Heart left ventricle (tissue), 16 donors: ENCODE results near the gene SERPINA9. TPM values are rescaled to one million over a fixed set of nuclear protein-coding genes. Genes with fewer than 3 reads are reported as not detected.

Experiments used
- ATAC-seq, 4 donors: fragments of 200-7000 bp; cut with Tn5 transposase; one replicate each; pipeline ENCODE4 v1.9.1; 2020 to 2022; ENCODE audit warnings: moderate library complexity in 4 of 4, mild to moderate bottlenecking in 3 of 4, moderate number of reproducible peaks in 1 of 4
- DNase-seq, 5 donors: peaks; one replicate each; pipeline ENCODE4 v3.0.0-alpha.2; 2020
- H3K27ac ChIP-seq, 12 donors: fragments of 200-600 bp; sonication (generic) in 4 of 12; one replicate each; pipeline versions ENCODE4 v1.5.0 to v1.8.0; 2016 to 2022; ENCODE audit warnings: mild to moderate bottlenecking in 2 of 12
- H3K27me3 ChIP-seq, 9 donors: fragments of 200-600 bp; sonication (generic) in 2 of 9; one replicate each; pipeline versions ENCODE4 v1.5.1 to v1.8.0; 2016 to 2022; ENCODE audit warnings: mild to moderate bottlenecking in 3 of 9
- H3K36me3 ChIP-seq, 9 donors: fragments of 200-600 bp; sonication (generic) in 2 of 9; one replicate each; pipeline versions ENCODE4 v1.5.0 to v1.8.0; 2018 to 2022; ENCODE audit warnings: mild to moderate bottlenecking in 2 of 9
- H3K4me1 ChIP-seq, 12 donors: fragments of 200-600 bp; sonication (generic) in 4 of 12; one replicate each; pipeline versions ENCODE4 v1.5.0 to v1.8.0; 2016 to 2022; ENCODE audit warnings: mild to moderate bottlenecking in 3 of 12
- H3K4me3 ChIP-seq, 12 donors: fragments of 200-600 bp; sonication (generic) in 4 of 12; one replicate each; pipeline versions ENCODE4 v1.5.0 to v1.8.0; 2017 to 2022; ENCODE audit warnings: mild to moderate bottlenecking in 9 of 12, moderate library complexity in 4 of 12
- H3K9me3 ChIP-seq, 12 donors: fragments of 200-600 bp; sonication (generic) in 4 of 12; one replicate each; pipeline versions ENCODE4 v1.5.0 to v1.8.0; 2016 to 2022; ENCODE audit warnings: mild to moderate bottlenecking in 1 of 12
- POLR2A ChIP-seq, 2 donors: fragments of 450-650 bp; IDR thresholded peaks; one replicate each; pipeline ENCODE4 v1.6.1; 2017; ENCODE audit warnings: antibody characterized with exemption in 2 of 2, mild to moderate bottlenecking in 2 of 2, moderate library complexity in 2 of 2
- WGBS, 4 donors: extraction: QIAGEN DNeasy Blood & Tissue Kit in 2 of 4; methylation state at CpG; one replicate each; pipeline versions ENCODE4 v1.1.5 to v1.1.7; 2013 to 2018; 5-methylcytosine and 5-hydroxymethylcytosine counted together
- intact Hi-C, 10 donors: fragments of 100-400 bp; cut with DNase I; formaldehyde crosslinking; loops; one replicate each; pipeline versions ENCODE4 v1.11.1 to v1.14.2; 2022
- polyA plus RNA-seq, 2 donors: library from polyadenylated mRNA; stranded (reverse); fragments of 200-250 nt; gene quantifications; one replicate each; pipeline ENCODE4 v1.2.3, GENCODE V29; 2013
- total RNA-seq, 9 donors: library from RNA; depleted of rRNA in 2 of 9; stranded (reverse); fragments of >200 nt in 2 of 9; fragmentation: NEBNext Ultra II Directional in 3 of 9; extraction: Animal tissue kit (Norgen Biotek cat#: 25700) in 3 of 9; gene quantifications; one replicate each; pipeline versions ENCODE4 v1.1.0 to v1.2.4, GENCODE V29; 2016 to 2023
- TF ChIP-seq, protein P1 (sequence below), 12 donors: fragments of 200-600 bp; sonication (generic) in 4 of 12; IDR thresholded peaks; one replicate each; pipeline versions ENCODE4 v1.5.0 to v1.8.0; 2018 to 2022; ENCODE audit warnings: antibody characterized with exemption in 12 of 12, mild to moderate bottlenecking in 5 of 12
- donor health status: ischemic (EF 13 %, LVEDD 7.1; RV severe dilation, severe dysfunction).
- donor health status: healthy with polysubstance abuse.
- donor health status: DM: no; HTN: yes; CAD: no.
- donor health status: DM: no; HTN: no; CAD: no.
- donor health status: ischemic (EF 25% LVEDD 6.9; RV normal size, moderate dysfunction).
- donor health status: ischemic (EF 25% LVEDD 5.7; RV mildly dilated, moderate dysfunction).
- donor health status: healthy.
- donor health status: DM: yes; HTN: yes; CAD: no.
- donor health status: ischemic (EF 35%, LVEDD 5.7; RV mildly dilated, moderate dysfunction).
- donor health status: nonischemic (EF 11% LVEDD 7.7; RV severe dilation, severe dysfunction).
- donor health status: DM: yes; HTN: yes; CAD: no.
- donor health status: PGD.
- donor health status: ischemic (EF 29% LVEDD 5.4; RV normal size, mild dysfunction).
- donor health status: nonischemic (EF 23%, LVEDD 6.1; RV moderate dilation, normal function).

Gene SERPINA9
- total and polyA plus RNA-seq, 11 donors: not detected

DNA sequence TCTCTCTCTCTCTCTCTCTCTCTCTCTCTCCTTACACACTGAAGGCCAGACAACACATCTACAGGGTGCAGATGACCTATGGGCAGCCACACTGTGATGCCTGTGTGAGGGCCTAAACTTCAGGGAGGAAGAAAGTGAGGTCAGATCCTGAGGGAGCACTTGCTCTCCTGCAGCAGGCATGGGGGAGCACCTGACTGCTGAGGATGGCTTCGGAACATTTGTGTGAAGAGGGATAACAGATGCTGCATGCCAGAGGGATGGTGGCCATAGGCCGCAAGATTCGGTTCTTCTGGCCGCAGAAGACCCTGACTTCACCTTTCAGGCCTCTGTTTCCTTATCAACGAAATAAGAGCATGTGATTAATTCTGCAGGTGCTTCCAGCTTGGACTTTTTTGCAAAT, 11.7 kb downstream of the SERPINA9 start:
- intact Hi-C loops: no loop called here

DNA sequence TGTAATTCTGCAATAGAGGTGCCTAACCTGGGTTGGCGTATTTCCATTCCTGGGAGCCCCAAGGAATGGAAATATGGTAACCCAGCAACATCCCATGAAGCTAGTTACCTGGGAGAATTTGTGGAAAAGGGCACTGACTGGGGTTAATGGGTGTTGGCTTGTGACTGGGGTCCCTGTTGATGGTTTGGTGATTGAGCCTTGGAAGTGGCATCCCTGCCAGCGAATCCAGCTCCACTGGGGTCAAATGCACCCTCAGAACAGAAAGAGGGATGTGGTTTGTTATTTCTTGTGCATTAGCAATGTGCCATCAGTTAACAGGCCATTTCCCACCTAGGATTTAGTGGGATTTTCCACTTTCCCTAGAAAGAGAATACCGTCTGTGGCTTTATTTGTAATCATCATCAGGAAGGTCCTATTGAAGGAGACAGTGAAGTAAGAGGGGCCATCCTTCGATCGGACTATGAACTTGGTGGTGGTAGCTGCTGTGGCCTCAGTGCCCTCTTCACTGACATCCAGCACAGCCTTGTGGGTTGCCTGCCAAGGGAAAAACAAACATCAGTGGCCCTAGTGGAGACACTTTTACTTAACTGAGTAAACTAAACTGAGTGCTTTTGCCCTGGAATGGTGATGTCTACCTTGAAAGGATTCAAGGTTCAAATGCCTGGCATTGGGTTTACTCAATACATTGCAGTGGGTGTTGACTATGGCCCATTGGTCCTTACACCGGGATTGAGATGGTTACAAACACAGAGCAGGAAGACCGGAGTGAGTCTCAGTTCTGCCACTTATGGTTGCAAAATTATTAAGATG, 13.0 kb downstream of the SERPINA9 start:
- intact Hi-C loops: no loop called here
- ATAC-seq (no peak), DNase-seq (no peak)
- Histone ChIP-seq H3K9me3 (peaks cover 0 to 13% (median 0%) of the 10 kb centered on the region in 12 donors), H3K27me3 (peaks cover 0 to 8% (median 0%) of the 10 kb centered on the region in 9 donors), H3K27ac (no peak overlapping the region), H3K4me1 (no peaks in the 10 kb centered on the region), H3K36me3 (no peaks in the 10 kb centered on the region), H3K4me3 (no peak overlapping the region)
- 79 to 87% (median 83%) methylated on average over 7 of the region's 7 CpGs for WGBS, 4 donors
- TF ChIP-seq POLR2A (IDR thresholded peaks at IDR 0.05): no peak
- TF ChIP-seq, protein P1, sequence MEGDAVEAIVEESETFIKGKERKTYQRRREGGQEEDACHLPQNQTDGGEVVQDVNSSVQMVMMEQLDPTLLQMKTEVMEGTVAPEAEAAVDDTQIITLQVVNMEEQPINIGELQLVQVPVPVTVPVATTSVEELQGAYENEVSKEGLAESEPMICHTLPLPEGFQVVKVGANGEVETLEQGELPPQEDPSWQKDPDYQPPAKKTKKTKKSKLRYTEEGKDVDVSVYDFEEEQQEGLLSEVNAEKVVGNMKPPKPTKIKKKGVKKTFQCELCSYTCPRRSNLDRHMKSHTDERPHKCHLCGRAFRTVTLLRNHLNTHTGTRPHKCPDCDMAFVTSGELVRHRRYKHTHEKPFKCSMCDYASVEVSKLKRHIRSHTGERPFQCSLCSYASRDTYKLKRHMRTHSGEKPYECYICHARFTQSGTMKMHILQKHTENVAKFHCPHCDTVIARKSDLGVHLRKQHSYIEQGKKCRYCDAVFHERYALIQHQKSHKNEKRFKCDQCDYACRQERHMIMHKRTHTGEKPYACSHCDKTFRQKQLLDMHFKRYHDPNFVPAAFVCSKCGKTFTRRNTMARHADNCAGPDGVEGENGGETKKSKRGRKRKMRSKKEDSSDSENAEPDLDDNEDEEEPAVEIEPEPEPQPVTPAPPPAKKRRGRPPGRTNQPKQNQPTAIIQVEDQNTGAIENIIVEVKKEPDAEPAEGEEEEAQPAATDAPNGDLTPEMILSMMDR (IDR thresholded peaks at IDR 0.05): no peak

More for the DNA sequence above, 11.7 kb downstream of the SERPINA9 start:
- Histone ChIP-seq H3K27ac (no peak overlapping the region), H3K27me3 (peaks cover 0 to 8% (median 0%) of the 10 kb centered on the region in 9 donors), H3K9me3 (peaks cover 0 to 13% (median 0%) of the 10 kb centered on the region in 12 donors), H3K36me3 (no peaks in the 10 kb centered on the region), H3K4me3 (no peak overlapping the region), H3K4me1 (no peaks in the 10 kb centered on the region)
- no peak for ATAC-seq
- no peak for DNase-seq
- WGBS, 4 donors: 76 to 91% (median 81%) methylated on average over 5 of the region's 5 CpGs
- TF ChIP-seq POLR2A (IDR thresholded peaks at IDR 0.05): no peak
- TF ChIP-seq, protein P1 (IDR thresholded peaks at IDR 0.05): no peak

DNA sequence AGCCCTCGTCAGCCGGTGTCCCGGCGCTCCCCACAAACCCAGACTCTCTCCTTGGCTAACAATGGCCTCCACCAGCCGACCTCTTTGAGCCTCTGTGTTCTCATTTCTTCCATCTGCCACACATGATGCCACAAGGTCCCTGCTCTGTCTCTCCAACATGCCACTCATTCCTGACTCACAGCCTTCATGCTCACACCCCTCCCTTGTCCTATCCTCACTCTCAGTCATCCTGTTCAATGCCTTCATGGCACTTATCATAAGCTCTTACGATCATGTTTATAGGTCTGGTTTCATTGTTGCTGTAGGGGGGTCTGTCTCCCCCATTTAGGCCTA, 13.8 kb downstream of the SERPINA9 start:
- Histone ChIP-seq H3K27me3 (peaks cover 0 to 8% (median 0%) of the 10 kb centered on the region in 9 donors), H3K4me3 (no peak overlapping the region), H3K4me1 (no peaks in the 10 kb centered on the region), H3K27ac (no peak overlapping the region), H3K9me3 (peaks cover 0 to 14% (median under 1%) of the 10 kb centered on the region in 12 donors), H3K36me3 (no peaks in the 10 kb centered on the region)
- intact Hi-C loops: no loop called here
- no peak for DNase-seq
- no peak for TF ChIP-seq POLR2A (IDR thresholded peaks at IDR 0.05)
- TF ChIP-seq, protein P1 (IDR thresholded peaks at IDR 0.05): no peak
- ATAC-seq: no peak
- WGBS, 4 donors: 83 to 88% (median 86%) methylated on average over 6 of the region's 6 CpGs

DNA sequence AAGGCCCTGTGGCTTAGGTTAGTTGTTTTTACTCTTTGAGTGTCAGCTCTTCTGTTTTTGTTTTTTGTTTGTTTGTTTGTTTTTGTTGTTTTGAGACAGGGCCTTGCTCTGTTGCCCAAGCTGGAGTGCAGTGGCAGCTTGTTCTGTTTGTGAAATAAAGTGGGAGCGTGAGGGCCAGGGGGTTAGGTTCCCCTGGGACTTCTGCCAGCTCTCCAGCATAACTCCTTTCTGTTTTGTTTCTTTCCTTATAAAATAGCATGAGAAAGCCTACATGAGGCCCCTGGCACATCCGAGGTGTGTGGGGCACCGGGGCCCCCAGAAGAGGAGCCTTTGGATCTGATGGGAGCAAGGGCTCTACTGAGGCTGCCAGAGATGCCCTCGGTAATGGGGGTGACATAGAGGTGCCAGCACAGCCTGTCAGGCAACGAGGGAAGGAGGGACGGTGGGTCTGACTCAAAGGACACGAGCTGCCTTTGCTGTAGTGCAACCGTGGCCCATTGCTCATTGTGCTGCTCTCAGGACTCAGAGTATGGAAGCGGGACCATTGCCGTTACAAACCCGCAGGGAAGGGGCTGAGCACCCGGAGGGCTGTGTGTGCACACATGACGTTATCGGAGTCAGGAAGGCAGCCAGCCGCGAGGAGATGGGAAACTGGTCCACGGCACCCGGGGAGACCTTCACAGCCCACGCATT, 14.3 kb downstream of the SERPINA9 start:
- intact Hi-C loops: no loop called here
- WGBS, 4 donors: 82 to 90% (median 85%) methylated on average over 16 to 19 of the region's 19 CpGs
- TF ChIP-seq, protein P1 (IDR thresholded peaks at IDR 0.05): no peak

More for the DNA sequence above, 14.3 kb downstream of the SERPINA9 start:
- Histone ChIP-seq H3K4me3 (no peak overlapping the region), H3K36me3 (no peaks in the 10 kb centered on the region), H3K27ac (no peak overlapping the region), H3K4me1 (no peaks in the 10 kb centered on the region), H3K27me3 (peaks cover 0 to 2% (median 0%) of the 10 kb centered on the region in 9 donors), H3K9me3 (peaks cover 0 to 19% (median under 1%) of the 10 kb centered on the region in 12 donors)
- no peak for DNase-seq
- ATAC-seq: no peak
